ENCODE results near the gene ACTR3C. TPM values are rescaled to one million over a fixed set of nuclear protein-coding genes. Genes with fewer than 3 reads are reported as not detected.

ACTR3C gene
- polyA plus RNA-seq, 1 of the 3 experiments (the other 2 are of a cell fraction) = 0.35 TPM

DNA sequence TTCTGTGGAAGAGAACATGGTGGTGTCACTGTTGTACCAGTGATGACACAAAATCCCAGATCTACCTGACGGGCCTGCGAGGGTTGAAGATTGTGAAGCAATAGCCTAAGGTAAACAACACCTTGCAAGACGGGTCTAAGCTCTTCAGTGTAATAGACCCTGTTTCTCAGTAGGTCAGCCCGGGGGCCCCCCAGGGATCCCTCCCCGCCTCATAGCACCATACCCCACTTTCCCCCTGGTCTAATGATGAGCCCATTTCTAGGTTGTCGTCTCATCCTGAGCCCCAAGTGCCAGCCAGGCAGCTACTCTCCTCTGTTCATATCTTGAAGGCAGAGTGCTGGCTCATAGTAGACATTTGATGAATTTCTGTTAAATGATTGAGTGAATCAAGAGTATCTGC lies 2.6 kb upstream of the ACTR3C start:
- H4K20me1 ChIP-seq (ENCODE audit: insufficient read depth) = no peaks in the 10 kb centered on the region
- 80% methylated on average over 6 of the region's 6 CpGs for WGBS (ENCODE audit: low lambda C conversion rate)
- H3K9me2 ChIP-seq = no peaks in the 10 kb centered on the region
- no peak for TF ChIP-seq NRF1 (IDR thresholded peaks at IDR 0.05; ENCODE audit: low read depth, low read length)
- no peak for TF ChIP-seq GATA2 (CRISPR knock-in tag; IDR thresholded peaks at IDR 0.05)
- TF ChIP-seq, protein P1, sequence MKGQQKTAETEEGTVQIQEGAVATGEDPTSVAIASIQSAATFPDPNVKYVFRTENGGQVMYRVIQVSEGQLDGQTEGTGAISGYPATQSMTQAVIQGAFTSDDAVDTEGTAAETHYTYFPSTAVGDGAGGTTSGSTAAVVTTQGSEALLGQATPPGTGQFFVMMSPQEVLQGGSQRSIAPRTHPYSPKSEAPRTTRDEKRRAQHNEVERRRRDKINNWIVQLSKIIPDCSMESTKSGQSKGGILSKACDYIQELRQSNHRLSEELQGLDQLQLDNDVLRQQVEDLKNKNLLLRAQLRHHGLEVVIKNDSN (IDR thresholded peaks at IDR 0.05; ENCODE audit: borderline replicate concordance, low read depth) = no peak
- no peak for TF ChIP-seq MXI1 (IDR thresholded peaks at IDR 0.05; ENCODE audit: low read depth, low read length)
- no peak for TF ChIP-seq RAD21 (IDR thresholded peaks at IDR 0.05; ENCODE audit: low read length)
- TF ChIP-seq RXRA (IDR thresholded peaks at IDR 0.05; ENCODE audit: borderline replicate concordance, low read depth) = no peak
- no peak for TF ChIP-seq RFX5 (IDR thresholded peaks at IDR 0.05; ENCODE audit: low read length)
- peaks cover 5% of the 10 kb centered on the region; the same call in 1 of the 2 replicates for H3K27me3 ChIP-seq (ENCODE audit: insufficient read depth)
- no peak overlapping the region for H3K4me2 ChIP-seq
- no peak for DNase-seq
- H3K27ac ChIP-seq (ENCODE audit: low read depth in 2 of 2, low read length in 1 of 2) = no peak overlapping the region
- H2AFZ ChIP-seq (ENCODE audit: low read depth) = no peak overlapping the region
- no peaks in the 10 kb centered on the region for H3K36me3 ChIP-seq (replicated peaks in 1 of 2; ENCODE audit: control insufficient read depth in 1 of 2, insufficient read depth in 2 of 2, low read length in 1 of 2)
- ChIA-PET POLR2A (no interaction called here), CTCF (interaction anchor here (1.1 to 1.5 kb wide), 3 partner anchors 30 to 123 kb away, joined by 3 to 4 read pairs (median 3); no protein-coding TSS in a partner anchor)
- no peaks in the 10 kb centered on the region for H3F3A ChIP-seq (replicated peaks; ENCODE audit: insufficient read depth)
- no peak overlapping the region for H3K4me3 ChIP-seq (ENCODE audit: low read depth in 2 of 2, low read length in 1 of 2)
- no peak overlapping the region for H3K9ac ChIP-seq
- H3K4me1 ChIP-seq (ENCODE audit: control insufficient read depth in 1 of 2, insufficient read depth in 2 of 2, low read depth in 1 of 2, low read length in 1 of 2) = peaks cover 0 to 7% of the 10 kb centered on the region in 2 experiments; a peak in 1 of 4 replicates
- H3K79me2 ChIP-seq (ENCODE audit: insufficient read depth) = no peaks in the 10 kb centered on the region
- H3K9me3 ChIP-seq = no peaks in the 10 kb centered on the region

DNA sequence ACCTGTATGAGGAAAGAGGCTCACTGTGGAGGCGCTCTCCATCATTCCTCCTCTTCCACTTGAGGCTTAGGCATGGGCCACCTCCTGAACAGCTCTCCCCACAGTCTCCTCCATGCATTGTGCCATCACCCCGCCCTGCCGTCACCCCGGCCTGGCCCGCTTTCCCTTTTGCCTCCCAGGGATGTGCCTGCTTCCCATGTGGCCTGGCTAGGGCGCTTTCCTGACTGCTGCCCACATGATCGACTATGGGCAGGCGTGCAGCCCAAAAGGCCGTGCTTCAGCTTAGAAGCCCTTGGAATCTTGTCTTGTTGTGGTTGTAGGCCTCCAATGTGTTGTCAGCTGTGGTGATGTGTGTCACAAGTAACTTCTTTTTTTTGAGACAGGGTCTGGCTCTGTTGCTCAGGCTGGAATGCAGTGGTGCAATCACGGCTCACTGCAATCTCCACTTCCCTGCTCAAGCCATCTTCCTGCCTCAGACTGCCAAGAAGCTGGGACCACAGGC lies 1.8 kb upstream of the ACTR3C start:
- H3K4me1 ChIP-seq (ENCODE audit: control insufficient read depth in 1 of 2, insufficient read depth in 2 of 2, low read depth in 1 of 2, low read length in 1 of 2) = peaks cover 0 to 7% of the 10 kb centered on the region in 2 experiments; a peak in 1 of 4 replicates
- POLR2A ChIA-PET = no interaction called here
- no peak overlapping the region for H3K4me3 ChIP-seq (ENCODE audit: low read depth in 2 of 2, low read length in 1 of 2)
- no peak overlapping the region for H2AFZ ChIP-seq (ENCODE audit: low read depth)
- WGBS (ENCODE audit: low lambda C conversion rate) = 92% methylated on average over 10 of the region's 10 CpGs
- H3K79me2 ChIP-seq (ENCODE audit: insufficient read depth) = no peaks in the 10 kb centered on the region
- H3K27ac ChIP-seq (ENCODE audit: low read depth in 2 of 2, low read length in 1 of 2) = no peak overlapping the region
- H3K9ac ChIP-seq = no peak overlapping the region
- TF ChIP-seq GABPA (IDR thresholded peaks at IDR 0.05; ENCODE audit: low read depth) (no peak), RFX5 (IDR thresholded peaks at IDR 0.05; ENCODE audit: low read length) (no peak), RCOR1 (IDR thresholded peaks at IDR 0.05; ENCODE audit: low read length) (no peak)
- TF ChIP-seq, protein P2, sequence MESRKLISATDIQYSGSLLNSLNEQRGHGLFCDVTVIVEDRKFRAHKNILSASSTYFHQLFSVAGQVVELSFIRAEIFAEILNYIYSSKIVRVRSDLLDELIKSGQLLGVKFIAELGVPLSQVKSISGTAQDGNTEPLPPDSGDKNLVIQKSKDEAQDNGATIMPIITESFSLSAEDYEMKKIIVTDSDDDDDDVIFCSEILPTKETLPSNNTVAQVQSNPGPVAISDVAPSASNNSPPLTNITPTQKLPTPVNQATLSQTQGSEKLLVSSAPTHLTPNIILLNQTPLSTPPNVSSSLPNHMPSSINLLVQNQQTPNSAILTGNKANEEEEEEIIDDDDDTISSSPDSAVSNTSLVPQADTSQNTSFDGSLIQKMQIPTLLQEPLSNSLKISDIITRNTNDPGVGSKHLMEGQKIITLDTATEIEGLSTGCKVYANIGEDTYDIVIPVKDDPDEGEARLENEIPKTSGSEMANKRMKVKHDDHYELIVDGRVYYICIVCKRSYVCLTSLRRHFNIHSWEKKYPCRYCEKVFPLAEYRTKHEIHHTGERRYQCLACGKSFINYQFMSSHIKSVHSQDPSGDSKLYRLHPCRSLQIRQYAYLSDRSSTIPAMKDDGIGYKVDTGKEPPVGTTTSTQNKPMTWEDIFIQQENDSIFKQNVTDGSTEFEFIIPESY (IDR thresholded peaks at IDR 0.05; ENCODE audit: borderline replicate concordance, low read depth) = no peak
- TF ChIP-seq, protein P3, sequence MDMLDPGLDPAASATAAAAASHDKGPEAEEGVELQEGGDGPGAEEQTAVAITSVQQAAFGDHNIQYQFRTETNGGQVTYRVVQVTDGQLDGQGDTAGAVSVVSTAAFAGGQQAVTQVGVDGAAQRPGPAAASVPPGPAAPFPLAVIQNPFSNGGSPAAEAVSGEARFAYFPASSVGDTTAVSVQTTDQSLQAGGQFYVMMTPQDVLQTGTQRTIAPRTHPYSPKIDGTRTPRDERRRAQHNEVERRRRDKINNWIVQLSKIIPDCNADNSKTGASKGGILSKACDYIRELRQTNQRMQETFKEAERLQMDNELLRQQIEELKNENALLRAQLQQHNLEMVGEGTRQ (IDR thresholded peaks at IDR 0.05; ENCODE audit: borderline replicate concordance, low read depth, low read length) = no peak
- TF ChIP-seq, protein P1 (IDR thresholded peaks at IDR 0.05; ENCODE audit: borderline replicate concordance, low read depth) = no peak
- peaks cover 5% of the 10 kb centered on the region; the same call in 1 of the 2 replicates for H3K27me3 ChIP-seq (ENCODE audit: insufficient read depth)
- H3K4me2 ChIP-seq = no peak overlapping the region
- H4K20me1 ChIP-seq (ENCODE audit: insufficient read depth) = no peaks in the 10 kb centered on the region
- no peaks in the 10 kb centered on the region for H3K9me2 ChIP-seq
- H3F3A ChIP-seq (replicated peaks; ENCODE audit: insufficient read depth) = no peaks in the 10 kb centered on the region
- no peaks in the 10 kb centered on the region for H3K9me3 ChIP-seq
- CTCF ChIA-PET = interaction anchor here (1.1 to 1.5 kb wide), 2 partner anchors 31 to 124 kb away, joined by 3 to 4 read pairs; no protein-coding TSS in a partner anchor
- DNase-seq = no peak
- no peaks in the 10 kb centered on the region for H3K36me3 ChIP-seq (replicated peaks in 1 of 2; ENCODE audit: control insufficient read depth in 1 of 2, insufficient read depth in 2 of 2, low read length in 1 of 2)
